B cell (primary cell): ENCODE results near the gene APOBEC3H. TPM values are rescaled to one million over a fixed set of nuclear protein-coding genes. Genes with fewer than 3 reads are reported as not detected.

Experiments
- ATAC-seq: fragments of 200-7000 bp; cut with Tn5 transposase; one replicate; pipeline ENCODE4 v1.10.0; 2021; ENCODE audit warnings: low read depth, mild to moderate bottlenecking, moderate number of reproducible peaks, moderate library complexity
- CTCF ChIA-PET: fragments of 350-600 bp; sonication (Branson Sonifier 250); formaldehyde crosslinking; loops from one replicate; lab custom pipeline; 2021; ENCODE audit warnings: antibody characterized with exemption, inconsistent platforms; lab: Charles Lee
- POLR2A ChIA-PET: fragments of 350-600 bp; sonication (Branson Sonifier 250); formaldehyde crosslinking; loops from one replicate; lab custom pipeline; 2021; ENCODE audit warnings: antibody characterized with exemption; lab: Charles Lee
- DNase-seq: peaks from one replicate; pipeline ENCODE4 v3.0.0; 2013
- H2AFZ ChIP-seq: 2 replicates; pipeline ENCODE4 v1.6.1; 2012; ENCODE audit warnings: mild to moderate bottlenecking, low read depth, low read length; ENCODE audit not compliant: insufficient read depth, poor library complexity, severe bottlenecking
- H3K27ac ChIP-seq, 2 donors: 1 replicate in 1 of 2; 2 replicates in 1 of 2; pipeline ENCODE4 v1.5.1; 2012 to 2013; ENCODE audit warnings: low read length in 2 of 2, mild to moderate bottlenecking in 2 of 2, moderate library complexity in 1 of 2
- H3K27me3 ChIP-seq, 4 experiments: fragments of 200-600 bp in 1 of 4; sonication (generic) in 1 of 4; replicated peaks in 1 of 4; 1 replicate in 2 of 4; 2 replicates in 2 of 4; pipeline versions ENCODE4 v1.6.1 to v1.7.0; 2013 to 2016; ENCODE audit warnings: low read length in 3 of 4, mild to moderate bottlenecking in 2 of 4, mixed read lengths in 1 of 4, moderate library complexity in 1 of 4; ENCODE audit not compliant: insufficient read depth in 4 of 4, control insufficient read depth in 3 of 4; ENCODE audit errors: control extremely low read depth in 1 of 4
- H3K36me3 ChIP-seq, 2 experiments: replicated peaks in 1 of 2; 1 replicate in 1 of 2; 2 replicates in 1 of 2; pipeline versions ENCODE4 v1.6.1 to v1.7.1; 2013; ENCODE audit warnings: low read length in 1 of 2; ENCODE audit not compliant: insufficient read depth in 2 of 2, control insufficient read depth in 1 of 2; ENCODE audit errors: control extremely low read depth in 1 of 2, extremely low read depth in 1 of 2
- H3K4me1 ChIP-seq, 2 donors: fragments of 200-600 bp in 1 of 2; sonication (generic) in 1 of 2; 1 replicate in 1 of 2; 2 replicates in 1 of 2; pipeline versions ENCODE4 v1.5.1 to v1.6.1; 2013 to 2017; ENCODE audit warnings: low read length in 2 of 2; ENCODE audit not compliant: control insufficient read depth in 2 of 2, insufficient read depth in 2 of 2
- H3K4me2 ChIP-seq: replicated peaks from 2 replicates; pipeline ENCODE3; 2012; ENCODE audit warnings: mild to moderate bottlenecking, low read depth, low read length; ENCODE audit not compliant: poor library complexity, severe bottlenecking
- H3K4me3 ChIP-seq, 5 experiments: fragments of 200-600 bp in 1 of 5; sonication (generic) in 1 of 5; 1 replicate in 3 of 5; 2 replicates in 2 of 5; pipeline versions ENCODE4 v1.5.1 to v1.7.0; 2011 to 2016; ENCODE audit warnings: low read length in 4 of 5, mild to moderate bottlenecking in 4 of 5, low read depth in 2 of 5, control low read depth in 1 of 5, moderate library complexity in 1 of 5; ENCODE audit not compliant: insufficient read depth in 1 of 5; ENCODE audit errors: control extremely low read depth in 1 of 5, extremely low read depth in 1 of 5
- H3K79me2 ChIP-seq: fragments of 200-600 bp; sonication (generic); one replicate; pipeline ENCODE4 v1.6.0; 2016; ENCODE audit warnings: low read length; ENCODE audit not compliant: control insufficient read depth, insufficient read depth
- H3K9ac ChIP-seq: fragments of 200-600 bp; sonication (generic); 2 replicates; pipeline ENCODE4 v1.6.1; 2017; ENCODE audit warnings: mild to moderate bottlenecking, low read length, moderate library complexity
- H3K9me3 ChIP-seq, 3 donors: one replicate each; pipeline versions ENCODE4 v1.6.1 to v1.7.1; 2013; ENCODE audit warnings: low read length in 2 of 3; ENCODE audit not compliant: control insufficient read depth in 2 of 3, insufficient read depth in 1 of 3; ENCODE audit errors: control extremely low read depth in 1 of 3
- H4K20me1 ChIP-seq: 2 replicates; pipeline ENCODE4 v1.6.0; 2012; ENCODE audit warnings: mild to moderate bottlenecking, low read length; ENCODE audit not compliant: insufficient read depth, control insufficient read depth, poor library complexity, severe bottlenecking
- H3K27ac Mint-ChIP-seq: one replicate; pipeline ENCODE4 v1.8.0; 2021; ENCODE audit warnings: mixed read lengths
- H3K27me3 Mint-ChIP-seq: one replicate; pipeline ENCODE4 v1.8.0; 2021; ENCODE audit warnings: mixed read lengths
- H3K4me1 Mint-ChIP-seq: one replicate; pipeline ENCODE4 v1.8.0; 2021; ENCODE audit warnings: mixed read lengths
- H3K4me3 Mint-ChIP-seq: one replicate; pipeline ENCODE4 v1.8.0; 2021; ENCODE audit warnings: mixed read lengths
- H3K9me3 Mint-ChIP-seq: one replicate; pipeline ENCODE4 v1.8.0; 2022; ENCODE audit warnings: mixed read lengths; ENCODE audit not compliant: insufficient read depth
- EZH2 ChIP-seq: IDR thresholded peaks from 2 replicates; pipeline ENCODE4 v1.6.1; 2012; ENCODE audit warnings: borderline replicate concordance, low read depth, mild to moderate bottlenecking, moderate library complexity, low read length; ENCODE audit not compliant: insufficient read depth, poor library complexity, severe bottlenecking
- WGBS: methylation state at CpG from one replicate; pipeline ENCODE4 v1.1.5; 2013; ENCODE audit warnings: missing lambda C conversion rate; ENCODE audit not compliant: insufficient coverage; 5-methylcytosine and 5-hydroxymethylcytosine counted together
- intact Hi-C: fragments of 100-400 bp; cut with micrococcal nuclease; formaldehyde crosslinking; loops from one replicate; pipeline ENCODE4 v1.10.0; 2022
- polyA plus RNA-seq: library from polyadenylated mRNA; depleted of rRNA; stranded (reverse); fragments of >200 nt; gene quantifications from 2 replicates; pipeline ENCODE4 v1.2.3, GENCODE V29; 2012
- total RNA-seq, 2 donors: library from RNA; stranded (reverse); fragments of 120-200 nt in 1 of 2; gene quantifications; 1 replicate in 1 of 2; 2 replicates in 1 of 2; pipeline versions ENCODE4 v1.2.3 to v1.2.4, GENCODE V29; 2013 to 2022
- TF ChIP-seq, protein P1 (sequence below): fragments of 200-600 bp; IDR thresholded peaks from one replicate; pipeline ENCODE4 v1.8.0; 2022; ENCODE audit warnings: antibody characterized with exemption, mild to moderate bottlenecking

Gene APOBEC3H
- total and polyA plus RNA-seq, 2 donors (not counting 1 experiment from before 2014, with no cell fraction given) = 0.59 to 1.4 TPM

DNA sequence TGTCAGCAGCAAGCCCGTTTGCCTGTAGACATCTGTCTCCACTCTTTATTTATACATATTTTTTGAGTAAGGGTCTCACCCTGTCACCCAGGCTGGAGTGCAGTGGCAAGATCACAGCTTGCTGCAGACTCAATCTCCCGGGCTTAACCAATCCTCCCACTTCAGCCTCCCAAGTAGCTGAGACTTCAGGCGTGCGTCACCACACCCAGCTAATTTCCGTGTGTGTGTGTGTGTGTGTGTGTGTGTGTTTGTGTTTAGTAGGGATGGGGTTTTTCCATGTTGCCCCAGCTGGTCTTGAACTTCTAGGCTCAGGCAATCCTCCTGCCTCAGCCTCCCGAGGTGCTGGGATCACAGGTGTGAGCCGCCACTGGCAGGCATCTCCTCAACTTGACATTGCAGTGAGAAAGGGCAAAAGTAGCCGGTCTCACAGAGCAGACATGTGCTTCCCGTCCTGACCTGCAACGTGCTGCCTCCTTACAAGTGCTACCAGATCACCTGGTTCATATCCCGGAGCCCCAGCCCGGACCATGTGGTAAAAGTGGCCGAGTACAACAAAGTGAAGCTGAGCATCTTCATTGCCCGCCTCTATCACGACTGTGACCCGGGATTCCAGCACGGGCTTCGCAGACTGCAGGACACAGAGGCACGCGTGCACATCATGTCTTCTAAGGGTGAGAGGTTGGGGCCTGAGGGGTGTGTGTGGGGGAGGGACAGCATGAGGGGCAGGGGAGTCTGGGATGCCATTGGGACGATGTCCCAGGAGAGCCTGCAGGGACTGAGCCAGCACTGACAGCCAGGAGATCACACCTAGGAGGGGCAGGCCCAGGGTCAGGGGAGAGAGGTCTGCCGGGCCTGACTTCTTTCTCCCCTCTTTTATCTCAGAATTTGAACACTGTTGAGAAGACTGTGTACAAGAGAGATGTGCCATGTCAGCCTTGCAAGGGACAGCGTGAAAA is 5.6 kb upstream of the APOBEC3H start:
- no peak overlapping the region for H3K9ac ChIP-seq
- intact Hi-C loops = no loop called here
- no peak for DNase-seq
- peak overlapping the region; percentile 45 to 58 for H3K27ac ChIP-seq
- no peak overlapping the region for H3K4me2 ChIP-seq
- WGBS = 96% methylated on average over 17 of the region's 23 CpGs
- no peaks in the 10 kb centered on the region for H3K27me3 Mint-ChIP-seq
- no peak overlapping the region for H3K4me3 ChIP-seq
- ATAC-seq = no peak
- TF ChIP-seq, protein P1, sequence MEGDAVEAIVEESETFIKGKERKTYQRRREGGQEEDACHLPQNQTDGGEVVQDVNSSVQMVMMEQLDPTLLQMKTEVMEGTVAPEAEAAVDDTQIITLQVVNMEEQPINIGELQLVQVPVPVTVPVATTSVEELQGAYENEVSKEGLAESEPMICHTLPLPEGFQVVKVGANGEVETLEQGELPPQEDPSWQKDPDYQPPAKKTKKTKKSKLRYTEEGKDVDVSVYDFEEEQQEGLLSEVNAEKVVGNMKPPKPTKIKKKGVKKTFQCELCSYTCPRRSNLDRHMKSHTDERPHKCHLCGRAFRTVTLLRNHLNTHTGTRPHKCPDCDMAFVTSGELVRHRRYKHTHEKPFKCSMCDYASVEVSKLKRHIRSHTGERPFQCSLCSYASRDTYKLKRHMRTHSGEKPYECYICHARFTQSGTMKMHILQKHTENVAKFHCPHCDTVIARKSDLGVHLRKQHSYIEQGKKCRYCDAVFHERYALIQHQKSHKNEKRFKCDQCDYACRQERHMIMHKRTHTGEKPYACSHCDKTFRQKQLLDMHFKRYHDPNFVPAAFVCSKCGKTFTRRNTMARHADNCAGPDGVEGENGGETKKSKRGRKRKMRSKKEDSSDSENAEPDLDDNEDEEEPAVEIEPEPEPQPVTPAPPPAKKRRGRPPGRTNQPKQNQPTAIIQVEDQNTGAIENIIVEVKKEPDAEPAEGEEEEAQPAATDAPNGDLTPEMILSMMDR = no peak
- TF ChIP-seq EZH2 = no peak
- ChIA-PET CTCF (no interaction called here), POLR2A (no interaction called here)
- no peaks in the 10 kb centered on the region for H3K9me3 Mint-ChIP-seq
- no peak overlapping the region for H2AFZ ChIP-seq
- H3K9me3 ChIP-seq = no peaks in the 10 kb centered on the region
- peaks cover 31 to 38% of the 10 kb centered on the region in 2 donors for H3K4me1 ChIP-seq
- peaks cover 5% of the 10 kb centered on the region for H3K79me2 ChIP-seq
- peaks cover 50% of the 10 kb centered on the region for H3K4me1 Mint-ChIP-seq
- H3K27me3 ChIP-seq = no peaks in the 10 kb centered on the region
- H3K36me3 ChIP-seq = peaks cover under 1 to 12% of the 10 kb centered on the region in 2 experiments
- H4K20me1 ChIP-seq = no peaks in the 10 kb centered on the region
- peak overlapping the region; percentile 77 for H3K27ac Mint-ChIP-seq
- H3K4me3 Mint-ChIP-seq = no peak overlapping the region
